GM18508 (cell line): ENCODE measurements around the gene ANKRD34A.
A peak's percentile ranks its signal among the peaks of the same experiment; 100 is the strongest.
"Not testable (repeated sequence)": the region's sequence is repeated elsewhere in the genome, so short reads cannot be mapped to it uniquely, and the experiment has no call there.

ENCODE experiments used
- ATAC-seq: cut with Tn5 transposase; IDR thresholded peaks from one replicate; pipeline ENCODE4 v1.9.1; 2021; ENCODE audit warnings: moderate number of reproducible peaks; ENCODE audit not compliant: insufficient read depth, unreplicated experiment

Gene ANKRD34A

DNA sequence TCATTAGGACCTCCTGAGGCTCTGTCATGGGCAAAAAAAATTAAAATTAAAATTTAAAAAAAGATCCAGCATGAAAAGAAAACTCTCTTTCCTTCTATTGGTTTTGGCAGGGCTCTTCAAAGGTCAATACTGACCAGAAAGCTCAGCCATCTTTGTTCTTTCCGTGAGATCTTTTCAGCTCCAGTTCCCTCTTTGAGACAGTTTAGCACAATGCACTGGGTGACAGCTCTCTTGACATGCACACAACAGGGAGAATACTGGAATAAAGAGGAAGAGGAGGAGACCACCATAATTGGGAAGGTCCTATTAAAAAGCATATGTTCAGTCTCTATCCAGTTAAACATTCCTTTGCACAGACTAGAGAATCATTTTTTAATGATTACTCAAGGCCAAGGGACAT is 12.8 kb downstream of the ANKRD34A start:
- no peak for ATAC-seq

DNA sequence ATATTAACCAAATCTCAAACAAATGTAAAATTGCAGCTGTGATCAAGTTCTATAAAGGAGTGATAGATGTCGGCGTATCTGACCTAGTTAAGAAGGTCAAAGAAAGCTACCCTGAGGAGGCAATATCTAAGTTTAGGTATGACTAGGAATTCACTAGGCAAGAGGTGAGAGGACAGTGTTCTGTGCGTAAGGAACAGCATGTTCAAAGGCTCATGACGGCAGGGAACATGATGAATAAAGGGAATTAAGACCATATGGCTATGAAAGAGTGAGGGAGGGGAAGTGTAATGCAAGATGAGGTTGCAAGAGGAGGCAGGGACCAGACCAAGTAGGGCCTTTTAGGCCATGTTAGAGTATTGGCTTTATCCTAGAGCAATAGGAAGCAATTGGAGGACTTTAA is 15.2 kb downstream of the ANKRD34A start:
- no peak for ATAC-seq

DNA sequence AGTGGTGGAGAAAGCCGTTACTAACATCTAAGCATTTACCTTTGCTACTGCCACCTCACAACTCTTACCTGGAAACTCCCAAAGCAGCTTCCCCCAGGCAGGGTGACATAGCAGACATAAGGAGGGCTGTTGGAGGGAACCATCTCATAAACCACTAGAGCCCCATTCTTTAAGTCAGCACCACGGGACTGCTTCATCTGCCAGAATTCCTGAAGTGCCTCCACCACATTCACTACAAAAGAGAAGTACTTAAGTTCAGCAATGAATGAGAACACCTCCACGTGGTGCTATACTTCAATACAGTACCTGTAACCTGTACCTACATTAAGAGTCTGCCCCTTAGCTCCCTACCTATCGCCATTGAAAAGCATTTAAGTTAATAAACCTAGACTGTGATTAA is 16.8 kb downstream of the ANKRD34A start:
- no peak for ATAC-seq

DNA sequence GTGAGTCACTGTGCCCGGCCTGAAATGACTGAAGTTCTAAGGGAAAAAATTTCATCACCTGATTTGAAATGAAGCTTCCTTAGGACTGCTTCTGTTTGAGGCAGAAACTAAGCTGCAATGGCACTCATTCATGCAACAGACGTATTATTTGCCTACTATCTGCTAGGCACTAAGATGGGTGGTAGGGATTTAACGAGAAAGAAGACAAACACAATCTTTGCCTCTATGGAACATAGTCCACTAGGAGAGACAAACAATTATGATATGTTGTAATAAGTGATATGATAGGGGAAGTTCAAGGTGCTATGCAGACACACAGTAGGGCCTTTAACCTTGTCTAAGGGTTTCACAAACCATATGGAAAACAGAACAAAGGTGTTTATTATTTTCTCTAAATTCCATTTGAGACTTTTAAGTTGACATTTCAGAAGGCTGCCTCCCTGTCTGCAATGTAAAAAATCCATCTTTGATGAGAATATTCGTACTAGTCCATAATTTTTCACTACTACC is 17.8 kb downstream of the ANKRD34A start:
- no peak for ATAC-seq

DNA sequence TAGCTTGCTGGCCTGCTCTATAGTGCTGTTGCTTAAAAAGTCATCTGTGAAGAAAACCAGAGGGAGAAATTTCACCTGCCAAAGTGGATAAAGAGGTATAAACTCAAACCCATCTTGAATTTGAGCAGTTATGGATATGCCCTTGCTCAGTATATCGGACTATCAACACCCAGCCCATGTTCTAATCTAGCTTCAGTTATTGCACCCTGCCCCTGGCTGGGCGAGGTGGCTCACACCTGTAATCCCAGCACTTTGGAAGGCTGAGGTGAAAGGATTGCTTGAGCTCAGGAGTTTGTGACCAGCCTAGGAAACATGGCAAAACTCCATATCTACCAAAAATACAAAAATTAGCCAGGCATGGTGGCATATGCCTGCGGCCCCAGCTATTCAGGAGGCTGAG is 19.8 kb downstream of the ANKRD34A start:
- no peak for ATAC-seq

DNA sequence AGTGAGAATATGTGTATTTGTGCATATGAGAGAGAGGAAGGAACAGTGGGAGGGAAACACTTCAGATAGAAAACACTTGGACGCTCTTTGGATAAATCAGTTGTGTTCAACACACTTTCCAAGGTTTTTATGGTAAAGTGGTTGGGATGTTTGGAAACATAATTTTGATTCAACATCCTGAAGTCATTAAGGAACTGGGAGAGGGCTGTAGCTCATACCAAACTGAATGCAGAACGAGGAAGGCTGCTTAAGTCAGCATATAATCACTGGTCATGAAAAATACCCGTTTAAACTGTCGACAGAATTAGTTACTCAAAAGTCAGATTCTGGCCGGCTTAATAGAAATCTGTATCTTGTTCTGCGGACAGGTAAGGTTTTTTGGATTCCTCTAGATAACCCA is 21.5 kb downstream of the ANKRD34A start:
- no peak for ATAC-seq

DNA sequence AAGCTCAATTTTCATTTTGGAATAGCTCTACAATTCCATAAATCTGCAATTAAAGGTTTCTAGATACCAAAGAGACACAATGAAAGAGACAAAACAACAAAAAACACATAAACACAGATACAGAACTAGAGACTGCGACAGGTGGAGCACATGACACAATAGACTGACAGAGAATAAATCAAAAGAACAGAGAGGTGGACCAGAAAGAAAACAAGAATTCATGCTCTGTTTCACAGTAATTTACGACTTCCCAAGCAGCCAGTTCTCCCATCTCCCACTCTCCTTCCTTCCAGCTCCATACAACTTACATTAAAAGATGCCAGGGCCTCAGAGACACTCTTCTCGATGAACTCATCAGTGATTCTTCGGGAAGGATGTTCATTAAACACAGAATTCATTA is 22.0 kb downstream of the ANKRD34A start:
- no peak for ATAC-seq

DNA sequence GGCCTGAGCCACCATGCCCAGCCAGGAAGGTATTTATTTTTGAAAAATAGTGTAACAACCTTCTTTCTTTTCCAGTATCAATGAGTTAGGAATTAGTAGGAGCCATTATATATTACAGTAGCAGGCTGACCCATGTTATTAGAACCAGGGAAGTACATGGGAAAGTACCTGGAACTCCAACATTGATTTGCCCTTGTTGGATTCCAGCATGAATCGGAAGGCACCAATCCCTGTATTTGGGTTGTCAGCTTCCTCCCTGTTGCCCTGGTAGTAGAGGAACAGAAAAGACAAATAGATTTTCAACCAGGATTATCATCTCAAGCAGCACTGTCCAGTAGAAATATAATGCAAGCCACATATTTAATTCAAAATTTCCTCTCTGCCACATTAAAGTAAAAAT is 26.9 kb downstream of the ANKRD34A start:
- ATAC-seq: no peak

DNA sequence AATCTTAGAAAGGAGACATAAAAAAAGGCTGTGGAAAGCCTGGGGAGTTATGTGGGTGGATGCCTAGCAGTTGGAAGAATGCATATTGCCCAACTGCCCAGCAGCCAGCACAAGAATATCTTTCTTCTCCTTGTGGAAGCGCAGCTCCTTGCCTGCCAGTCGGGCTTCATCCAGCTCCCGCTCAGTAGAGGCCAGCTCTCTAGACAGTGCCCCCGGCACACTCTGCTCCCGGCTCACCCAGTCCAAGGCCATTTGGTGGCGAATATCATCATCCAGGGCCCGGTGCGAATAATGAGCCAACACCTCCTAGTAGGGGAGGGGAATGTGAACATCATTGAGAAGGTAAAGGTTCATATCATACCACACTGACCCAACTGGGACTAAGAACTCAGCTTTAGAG is 28.1 kb downstream of the ANKRD34A start:
- no peak for ATAC-seq

DNA sequence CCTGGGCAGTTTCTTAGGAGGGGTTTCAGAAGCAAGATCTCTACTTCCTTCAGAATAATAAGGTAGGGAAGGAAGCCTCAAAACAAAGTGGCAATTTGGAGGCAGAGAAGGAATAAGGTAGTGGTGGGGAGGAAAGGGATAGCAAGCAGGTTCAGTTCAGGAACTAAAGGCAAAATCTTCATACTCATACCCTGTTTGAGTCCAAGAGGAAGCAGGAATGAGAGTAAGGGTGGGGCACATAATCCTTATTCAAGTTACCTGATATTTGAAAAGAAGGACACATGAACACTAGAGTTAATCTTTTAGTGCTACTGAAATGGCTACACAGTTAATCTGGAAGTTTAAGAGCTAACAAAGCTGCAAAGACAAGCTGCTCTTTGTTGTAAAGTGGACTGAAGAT is 28.7 kb downstream of the ANKRD34A start:
- no peak for ATAC-seq

DNA sequence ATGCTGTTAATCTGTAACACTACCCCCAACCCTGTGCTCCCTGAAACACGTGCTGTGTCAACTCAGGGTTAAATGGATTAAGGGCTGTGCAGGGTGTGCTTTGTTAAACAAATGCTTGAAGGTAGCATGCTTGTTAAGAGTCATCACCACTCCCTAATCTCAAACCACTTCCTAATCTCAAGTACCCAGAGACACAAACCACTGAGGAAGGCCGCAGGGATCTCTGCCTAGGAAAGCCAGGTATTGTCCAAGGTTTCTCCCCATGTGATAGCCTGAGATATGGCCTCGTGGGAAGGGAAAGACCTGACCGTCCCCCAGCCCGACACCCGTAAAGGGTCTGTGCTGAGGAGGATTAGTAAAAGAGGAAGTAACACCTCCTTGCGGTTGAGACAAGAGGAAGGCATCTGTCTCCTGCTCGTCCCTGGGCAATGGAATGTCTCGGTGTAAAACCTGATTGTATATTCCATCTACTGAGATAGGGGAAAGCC is 31.8 kb downstream of the ANKRD34A start:
- ATAC-seq: not testable (repeated sequence)

DNA sequence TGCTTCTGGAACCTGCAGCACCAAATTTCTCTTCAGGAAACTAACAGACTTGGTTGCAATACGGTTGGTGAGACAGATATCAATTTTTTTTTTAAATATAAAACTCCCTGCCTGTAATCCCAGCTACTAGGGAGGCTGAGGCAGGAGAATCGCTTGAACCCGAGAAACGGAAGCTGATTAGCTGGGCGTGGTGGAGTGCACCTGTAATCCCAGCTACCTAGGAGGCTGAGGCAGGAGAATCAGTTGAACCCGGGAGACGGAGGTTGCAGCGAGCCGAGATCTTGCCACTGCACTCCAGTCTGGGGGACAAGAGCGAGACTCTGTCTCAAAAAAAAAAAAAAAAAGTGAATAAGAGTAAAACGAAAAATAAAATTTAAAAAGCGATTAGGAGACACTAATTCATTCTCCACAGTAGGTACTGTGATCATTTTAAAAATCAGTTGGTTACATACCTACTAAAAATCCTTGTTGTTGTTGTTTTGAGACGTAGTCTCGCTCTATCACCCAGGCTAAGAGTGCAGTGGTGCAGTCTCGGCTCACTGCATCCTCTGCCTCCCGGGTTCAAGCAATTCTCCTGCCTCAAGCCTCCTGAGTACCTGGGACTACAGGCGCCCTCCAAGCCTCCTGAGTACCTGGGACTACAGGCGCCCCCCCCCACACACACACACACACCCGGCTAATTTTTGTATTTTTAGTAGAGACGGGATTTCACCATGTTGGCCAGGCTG is 36.3 kb downstream of the ANKRD34A start:
- no peak for ATAC-seq

DNA sequence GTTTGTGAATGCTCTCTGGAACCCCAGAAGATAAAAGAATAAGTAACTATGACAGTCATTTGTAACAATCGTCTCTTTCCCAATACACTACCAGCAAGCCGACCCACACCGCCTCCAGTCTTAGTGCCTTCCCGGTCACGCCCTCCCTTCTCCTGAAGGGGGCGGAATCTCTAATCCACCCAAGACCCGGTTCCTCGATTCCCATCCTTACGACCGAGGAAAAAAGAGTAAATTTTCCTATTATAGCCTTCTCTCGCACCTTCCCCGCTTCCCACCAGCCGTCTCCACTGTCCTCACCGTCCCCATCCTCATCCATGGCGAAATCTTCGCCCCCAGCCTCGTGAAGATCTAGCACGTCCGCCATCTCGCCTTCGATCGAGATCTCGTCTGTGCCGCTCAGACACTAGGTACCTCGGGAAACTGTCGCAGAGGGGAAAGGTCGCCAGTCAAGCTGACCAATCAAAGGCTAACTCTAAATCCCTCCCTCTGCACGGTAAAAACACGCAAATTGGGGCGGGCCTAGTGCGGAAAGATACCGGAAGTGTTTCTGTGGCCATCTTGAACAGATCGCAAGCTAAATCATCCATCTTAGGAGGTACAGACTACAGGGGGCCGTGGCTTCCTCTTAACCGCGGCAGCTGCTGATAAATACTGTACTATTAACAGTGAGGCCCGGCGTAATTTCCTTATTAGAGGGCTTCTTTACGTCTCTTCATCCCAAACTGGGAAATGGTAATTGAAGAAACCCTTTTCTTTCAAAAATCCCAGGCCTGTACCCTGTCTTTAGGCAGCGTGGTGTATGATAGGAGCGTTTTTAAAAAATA is 37.1 kb downstream of the ANKRD34A start, which contains the start of gene RBM8A:
TSS of gene RBM8A (minus strand) at position 422 of the 824 bp plus-strand sequence. CDS start at position 364, 58 bp downstream.
- ATAC-seq: peak; percentile 89

DNA sequence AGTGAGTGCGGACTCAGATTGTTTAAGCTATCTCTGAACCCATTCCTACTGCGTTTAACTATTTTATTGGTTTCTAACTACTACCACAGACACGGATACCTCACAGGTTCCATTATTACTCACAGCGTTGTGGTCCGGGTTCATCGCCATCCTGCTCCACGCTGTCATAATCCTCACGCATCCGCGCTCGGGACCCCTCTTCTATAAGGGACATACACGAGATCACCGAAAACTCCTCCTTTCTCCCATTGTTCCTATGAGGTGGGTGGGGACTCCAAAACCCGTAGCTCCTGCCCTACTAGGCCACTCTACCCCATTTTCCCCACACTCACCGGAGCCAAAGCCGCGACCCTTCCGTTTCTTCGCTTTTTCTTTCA is 37.7 kb downstream of the ANKRD34A start:
- ATAC-seq: peak; percentile 5

DNA sequence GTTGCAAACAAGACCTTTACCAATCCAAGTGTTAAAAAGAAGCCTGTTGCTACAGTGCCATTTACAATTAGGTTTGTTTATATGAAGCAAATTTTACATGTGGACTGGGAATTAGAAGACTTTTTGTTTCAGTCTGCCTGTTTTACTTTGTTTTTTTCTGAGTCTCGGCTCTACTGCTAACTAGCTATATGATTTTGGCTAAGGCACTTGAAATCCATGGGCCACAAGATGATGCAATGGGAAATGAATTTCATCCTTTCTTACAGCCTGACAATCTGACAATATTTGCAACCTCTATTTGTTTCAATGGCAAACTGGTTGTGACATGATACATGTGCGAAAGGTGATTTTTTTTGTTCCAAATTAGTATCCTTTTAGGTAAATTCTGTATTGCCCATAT is 42.1 kb downstream of the ANKRD34A start:
- no peak for ATAC-seq

DNA sequence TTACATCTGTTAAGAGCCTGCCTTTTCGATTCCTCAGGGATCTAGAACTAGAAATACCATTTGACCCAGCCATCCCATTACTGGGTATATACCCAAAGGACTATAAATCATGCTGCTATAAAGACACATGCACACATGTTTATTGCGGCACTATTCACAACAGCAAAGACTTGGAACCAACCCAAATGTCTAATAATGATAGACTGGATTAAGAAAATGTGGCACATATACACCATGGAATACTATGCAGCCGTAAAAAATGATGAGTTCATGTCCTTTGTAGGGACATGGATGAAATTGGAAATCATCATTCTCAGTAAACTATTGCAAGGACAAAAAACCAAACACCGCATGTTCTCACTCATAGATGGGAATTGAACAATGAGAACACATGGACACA is 44.1 kb downstream of the ANKRD34A start:
- ATAC-seq: not testable (repeated sequence)

DNA sequence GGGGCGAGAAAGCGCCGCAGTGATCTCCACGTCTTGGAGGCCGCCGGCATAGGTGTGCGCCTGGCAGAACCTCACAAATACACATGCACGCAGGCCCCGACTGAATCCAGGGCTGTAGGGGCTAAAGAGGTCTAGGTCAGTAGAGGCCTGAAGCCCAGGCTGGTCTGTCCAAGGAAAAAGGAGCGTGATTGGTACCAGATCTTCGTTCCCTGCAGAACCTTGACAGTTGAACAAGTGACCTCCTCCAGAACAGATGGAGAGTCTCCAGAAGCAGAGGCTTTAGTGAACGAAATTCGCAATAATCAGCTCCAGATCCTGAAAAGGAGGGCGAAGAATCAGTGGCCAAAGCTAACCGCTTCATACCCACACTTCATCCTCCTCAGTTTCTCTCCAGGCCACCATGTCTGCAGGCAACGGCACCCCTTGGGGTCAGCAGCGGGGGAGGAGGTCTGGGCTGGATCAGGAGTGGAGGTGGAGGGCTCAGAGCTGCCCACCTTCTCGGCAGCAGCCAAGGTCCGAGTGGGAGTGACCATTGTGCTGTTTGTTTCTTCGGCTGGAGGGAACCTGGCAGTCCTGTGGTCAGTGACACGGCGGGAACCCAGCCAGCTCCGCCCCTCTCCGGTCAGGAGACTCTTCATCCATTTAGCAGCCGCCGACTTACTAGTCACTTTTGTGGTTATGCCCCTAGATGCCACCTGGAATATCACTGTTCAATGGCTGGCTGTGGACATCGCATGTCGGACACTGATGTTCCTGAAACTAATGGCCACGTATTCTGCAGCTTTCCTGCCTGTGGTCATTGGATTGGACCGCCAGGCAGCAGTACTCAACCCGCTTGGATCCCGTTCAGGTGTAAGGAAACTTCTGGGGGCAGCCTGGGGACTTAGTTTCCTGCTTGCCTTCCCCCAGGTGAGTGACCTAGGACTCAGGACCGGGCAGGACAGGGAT is 45.1 kb downstream of the ANKRD34A start:
- ATAC-seq: no peak

DNA sequence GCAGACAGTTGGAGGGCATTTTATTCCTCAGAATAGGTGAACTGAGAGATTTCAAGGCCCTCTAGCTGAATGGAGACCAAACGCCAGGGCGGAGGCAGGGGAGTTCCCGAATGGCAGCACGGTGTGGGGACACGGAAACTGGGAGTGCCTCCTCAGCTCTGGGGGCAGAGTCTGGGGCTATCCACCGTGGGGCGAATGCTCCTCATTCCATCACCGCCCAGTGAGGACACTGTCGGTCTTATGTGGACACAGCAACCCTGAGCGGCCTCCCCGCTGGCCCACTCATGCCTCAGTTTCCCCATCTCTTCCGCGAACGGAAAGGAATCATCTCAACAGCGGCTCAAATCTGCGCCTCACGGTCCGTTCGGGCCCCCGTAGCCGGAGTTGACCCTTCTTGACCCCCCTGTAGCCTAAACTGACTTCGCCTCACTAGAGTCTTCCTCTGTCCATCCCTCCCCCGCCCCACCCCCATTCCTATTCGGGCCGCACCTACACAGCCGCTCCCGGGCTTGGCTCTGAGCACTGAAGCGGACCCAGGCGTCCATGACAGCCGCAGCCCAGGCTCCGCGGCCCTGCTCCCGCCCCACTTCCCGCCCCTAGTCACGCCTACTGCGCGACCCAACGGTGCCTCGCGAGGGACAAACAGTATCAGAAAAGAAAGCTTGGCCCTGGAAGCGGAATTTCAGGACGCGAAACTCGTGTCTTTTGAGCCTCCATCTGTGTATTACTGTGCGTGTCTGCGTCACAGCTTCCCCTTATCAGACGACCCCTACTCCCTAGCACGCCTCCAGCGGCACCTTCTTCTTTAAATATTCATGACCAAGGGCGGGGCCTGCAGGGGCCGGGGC is 46.0 kb downstream of the ANKRD34A start, which contains the start of gene PEX11B:
TSS of gene PEX11B (minus strand) at position 574 of the 848 bp plus-strand sequence. CDS start at position 545, 29 bp downstream.
- no peak for ATAC-seq

DNA sequence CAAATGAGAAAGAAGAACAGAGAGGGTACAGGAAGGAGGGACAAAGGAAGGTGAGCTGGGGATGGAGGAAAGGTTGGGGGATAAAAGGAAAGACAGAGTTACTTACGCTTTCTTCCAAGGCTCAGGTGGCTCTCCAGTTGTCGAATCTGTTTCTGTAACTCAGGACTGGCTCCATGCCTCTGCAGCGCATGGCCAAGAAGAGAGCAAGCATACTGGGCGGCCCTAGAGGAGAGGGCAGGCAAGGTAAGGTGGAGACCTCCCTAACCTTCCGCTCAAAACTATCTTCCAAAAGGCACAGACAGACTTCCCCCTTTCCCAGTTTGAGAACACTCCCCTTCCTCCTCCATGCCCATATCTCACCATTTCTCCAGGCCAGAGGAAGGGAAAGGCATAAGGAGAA is 46.8 kb downstream of the ANKRD34A start:
- no peak for ATAC-seq
